ENCODE measurements around the gene C1QA. TPM values are rescaled to one million over a fixed set of nuclear protein-coding genes. Genes with fewer than 3 reads are reported as not detected.

C1QA gene, protein sequence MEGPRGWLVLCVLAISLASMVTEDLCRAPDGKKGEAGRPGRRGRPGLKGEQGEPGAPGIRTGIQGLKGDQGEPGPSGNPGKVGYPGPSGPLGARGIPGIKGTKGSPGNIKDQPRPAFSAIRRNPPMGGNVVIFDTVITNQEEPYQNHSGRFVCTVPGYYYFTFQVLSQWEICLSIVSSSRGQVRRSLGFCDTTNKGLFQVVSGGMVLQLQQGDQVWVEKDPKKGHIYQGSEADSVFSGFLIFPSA
- 164 TPM for total RNA-seq

DNA sequence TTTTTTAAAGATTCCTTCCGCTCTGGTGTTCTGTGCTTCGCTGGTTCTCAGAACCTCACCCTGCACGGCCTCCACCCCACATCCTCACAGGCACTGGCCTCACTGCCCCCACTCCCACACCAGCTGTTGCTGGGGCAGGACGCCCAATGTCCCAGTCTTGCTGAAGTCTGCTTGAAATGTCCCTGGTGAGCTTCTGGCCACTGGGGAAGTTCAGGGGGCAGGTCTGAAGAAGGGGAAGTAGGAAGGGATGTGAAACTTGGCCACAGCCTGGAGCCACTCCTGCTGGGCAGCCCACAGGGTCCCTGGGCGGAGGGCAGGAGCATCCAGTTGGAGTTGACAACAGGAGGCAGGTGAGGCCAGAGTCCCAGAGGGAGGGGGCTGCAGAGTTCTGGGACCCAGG lies at the start of gene C1QA:
C1QA (plus strand) TSS at position 276 of the 400 bp plus-strand sequence. CDS start 989 bp downstream, outside the sequence.
- DNase-seq (ENCODE audit: low spot score) = peak; percentile 51

DNA sequence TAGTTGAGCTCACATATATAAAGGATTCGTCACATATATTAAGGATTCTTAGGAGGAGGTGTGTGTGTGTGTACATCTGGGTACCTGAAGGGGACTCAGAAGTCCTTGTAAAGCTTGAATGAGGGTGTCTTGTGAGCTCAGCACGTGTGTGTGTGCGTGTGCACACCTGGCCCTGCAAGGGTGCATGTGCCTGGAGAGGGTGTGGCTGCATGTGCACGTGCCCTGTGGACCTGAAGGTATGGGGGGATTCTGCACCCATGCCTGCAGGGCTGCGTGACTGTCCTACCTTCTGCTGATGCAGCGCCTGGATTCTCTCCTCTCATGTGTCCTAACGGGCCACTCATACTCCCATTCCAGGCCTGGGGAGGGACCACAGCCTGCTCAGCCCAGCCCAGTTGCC lies 49.2 kb upstream of the C1QA start:
- no peak for DNase-seq (ENCODE audit: low spot score)

DNA sequence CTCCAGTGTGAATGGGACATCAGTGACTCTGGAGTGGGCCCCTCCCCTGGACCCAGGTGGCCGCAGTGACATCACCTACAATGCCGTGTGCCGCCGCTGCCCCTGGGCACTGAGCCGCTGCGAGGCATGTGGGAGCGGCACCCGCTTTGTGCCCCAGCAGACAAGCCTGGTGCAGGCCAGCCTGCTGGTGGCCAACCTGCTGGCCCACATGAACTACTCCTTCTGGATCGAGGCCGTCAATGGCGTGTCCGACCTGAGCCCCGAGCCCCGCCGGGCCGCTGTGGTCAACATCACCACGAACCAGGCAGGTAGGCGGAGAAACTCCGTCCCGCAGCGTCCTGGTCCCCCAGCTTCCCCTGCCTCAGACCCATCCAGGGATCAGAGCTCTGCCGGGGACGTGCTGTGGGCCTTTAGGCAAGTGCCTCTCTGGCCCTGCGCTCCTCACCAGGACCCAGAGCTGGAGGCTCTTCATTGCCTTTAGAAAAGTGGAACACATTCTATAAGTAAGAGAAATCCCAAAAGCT lies 47.5 kb upstream of the C1QA start:
- DNase-seq (ENCODE audit: low spot score) = no peak

DNA sequence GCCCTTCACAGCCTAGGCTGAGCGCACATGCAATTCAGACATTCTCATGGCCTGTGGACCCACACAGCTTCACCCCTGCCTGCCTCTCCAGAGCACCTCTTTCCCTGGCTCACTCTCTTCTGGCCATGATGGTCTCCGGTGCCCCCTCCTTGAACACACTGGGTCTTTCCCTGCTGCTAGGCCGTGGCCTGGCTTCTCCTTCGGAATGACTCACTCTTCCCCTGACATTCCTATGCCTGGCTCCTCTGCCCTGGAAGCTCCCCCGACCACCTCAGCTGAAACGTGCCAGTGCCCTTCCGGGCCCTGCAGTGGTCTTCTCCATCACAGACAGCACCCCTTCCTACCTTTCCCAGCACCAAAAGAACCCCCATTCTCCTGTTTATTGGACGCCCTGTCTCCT lies 44.9 kb upstream of the C1QA start:
- no peak for DNase-seq (ENCODE audit: low spot score)

DNA sequence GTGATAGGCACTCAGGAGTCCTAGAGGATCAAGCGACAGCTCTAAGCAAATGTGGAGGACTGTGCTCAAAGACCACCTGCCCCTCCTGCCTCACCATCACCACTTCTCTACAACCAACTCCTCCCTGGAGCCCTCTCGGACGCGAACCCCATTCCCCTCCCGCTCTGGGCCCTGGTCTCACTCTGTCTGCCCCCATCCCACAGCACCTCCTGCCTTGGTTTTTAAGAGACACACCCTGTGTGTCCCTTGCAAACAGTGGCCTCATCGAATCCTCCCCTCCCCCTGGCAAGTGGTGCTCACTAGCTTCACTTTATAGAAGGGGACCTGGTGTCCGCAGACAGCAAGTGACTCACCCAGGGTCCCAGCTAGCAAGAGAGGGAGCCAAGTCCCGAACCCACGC lies 44.4 kb upstream of the C1QA start:
- DNase-seq (ENCODE audit: low spot score) = no peak

DNA sequence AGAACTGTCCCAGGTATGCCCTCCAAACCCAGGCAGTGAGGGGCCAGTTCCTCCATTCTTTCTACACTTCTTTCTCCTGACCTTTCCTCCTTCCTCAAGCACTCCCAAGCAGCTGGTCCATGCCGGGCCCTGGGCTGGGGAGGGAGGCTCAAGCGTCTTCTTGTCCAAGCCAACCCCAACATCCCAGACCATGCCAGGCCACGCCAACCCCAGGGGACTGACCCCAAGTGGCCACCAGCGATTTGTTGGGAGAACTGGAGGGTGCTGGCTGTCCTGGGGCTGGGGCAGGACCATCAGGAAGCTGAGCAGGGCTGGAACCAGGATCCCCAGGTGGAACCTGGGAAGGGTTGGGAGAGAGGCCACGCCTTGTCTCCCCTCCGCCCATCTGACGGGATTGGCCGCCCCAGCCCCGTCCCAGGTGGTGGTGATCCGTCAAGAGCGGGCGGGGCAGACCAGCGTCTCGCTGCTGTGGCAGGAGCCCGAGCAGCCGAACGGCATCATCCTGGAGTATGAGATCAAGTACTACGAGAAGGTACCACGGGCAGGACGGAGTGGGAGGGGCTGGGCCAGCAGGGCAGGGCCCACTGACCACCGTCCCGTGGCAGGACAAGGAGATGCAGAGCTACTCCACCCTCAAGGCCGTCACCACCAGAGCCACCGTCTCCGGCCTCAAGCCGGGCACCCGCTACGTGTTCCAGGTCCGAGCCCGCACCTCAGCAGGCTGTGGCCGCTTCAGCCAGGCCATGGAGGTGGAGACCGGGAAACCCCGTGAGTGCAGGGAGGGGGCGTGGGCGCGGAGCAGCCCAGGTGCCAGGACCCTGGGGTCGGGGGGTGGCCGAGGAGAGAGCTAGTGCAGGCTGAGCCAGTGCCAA lies 43.3 kb upstream of the C1QA start:
- DNase-seq (ENCODE audit: low spot score) = no peak

DNA sequence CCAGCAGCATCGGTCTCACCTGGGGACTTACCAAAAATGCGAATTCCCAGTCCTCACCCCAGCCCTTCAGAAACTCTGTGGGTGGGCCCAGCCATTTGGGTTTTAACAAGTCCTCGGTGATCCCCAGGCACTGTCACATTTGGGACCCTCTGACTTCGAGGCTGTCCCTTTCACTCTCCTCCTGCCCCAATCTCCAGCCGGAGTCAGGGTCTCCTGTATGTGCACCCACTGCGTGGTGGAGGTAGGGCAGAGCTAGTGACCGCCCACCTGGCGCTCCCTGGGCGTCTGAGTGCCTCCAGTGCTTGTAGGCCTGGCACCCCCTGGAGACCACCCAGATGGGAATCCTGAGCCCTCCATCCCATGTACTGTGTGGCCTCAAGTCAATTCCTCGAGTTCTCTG lies 42.0 kb upstream of the C1QA start:
- no peak for DNase-seq (ENCODE audit: low spot score)

DNA sequence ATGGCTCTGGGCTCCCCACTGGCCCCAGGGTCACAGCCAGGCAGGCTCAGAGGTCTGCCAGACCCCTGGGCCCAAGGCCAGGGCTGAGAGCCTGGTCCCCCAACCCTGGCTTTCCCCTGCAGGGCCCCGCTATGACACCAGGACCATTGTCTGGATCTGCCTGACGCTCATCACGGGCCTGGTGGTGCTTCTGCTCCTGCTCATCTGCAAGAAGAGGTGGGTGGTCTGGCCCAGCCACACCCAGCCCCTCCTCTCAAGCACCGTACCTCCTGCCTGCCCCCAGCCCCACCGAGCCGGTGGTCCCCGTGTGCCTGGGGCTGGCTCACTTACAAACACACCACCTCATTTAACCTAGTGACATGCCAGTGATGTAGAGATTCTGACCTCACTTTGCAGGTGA lies 41.3 kb upstream of the C1QA start:
- DNase-seq (ENCODE audit: low spot score) = no peak

DNA sequence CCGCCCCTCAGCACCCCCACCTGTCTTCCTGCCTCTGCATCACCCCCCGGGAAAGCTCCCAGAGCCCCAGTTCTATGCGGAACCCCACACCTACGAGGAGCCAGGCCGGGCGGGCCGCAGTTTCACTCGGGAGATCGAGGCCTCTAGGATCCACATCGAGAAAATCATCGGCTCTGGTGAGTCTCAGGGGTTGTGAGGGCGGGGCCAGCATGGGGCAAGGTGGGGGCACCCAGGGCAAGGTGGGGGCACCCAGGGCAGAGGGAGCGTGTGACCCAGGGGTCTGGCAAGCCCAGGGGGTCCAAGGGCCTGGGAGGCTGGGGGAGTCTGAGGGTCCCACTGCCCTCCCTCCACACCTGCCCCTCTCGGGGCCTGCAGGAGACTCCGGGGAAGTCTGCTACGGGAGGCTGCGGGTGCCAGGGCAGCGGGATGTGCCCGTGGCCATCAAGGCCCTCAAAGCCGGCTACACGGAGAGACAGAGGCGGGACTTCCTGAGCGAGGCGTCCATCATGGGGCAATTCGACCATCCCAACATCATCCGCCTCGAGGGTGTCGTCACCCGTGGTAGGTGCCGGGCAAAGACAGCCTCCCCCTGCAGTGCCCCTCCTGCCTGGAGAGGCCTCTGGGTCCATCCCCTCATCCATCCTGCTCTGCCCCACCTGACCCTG lies 39.0 kb upstream of the C1QA start:
- DNase-seq (ENCODE audit: low spot score) = no peak

DNA sequence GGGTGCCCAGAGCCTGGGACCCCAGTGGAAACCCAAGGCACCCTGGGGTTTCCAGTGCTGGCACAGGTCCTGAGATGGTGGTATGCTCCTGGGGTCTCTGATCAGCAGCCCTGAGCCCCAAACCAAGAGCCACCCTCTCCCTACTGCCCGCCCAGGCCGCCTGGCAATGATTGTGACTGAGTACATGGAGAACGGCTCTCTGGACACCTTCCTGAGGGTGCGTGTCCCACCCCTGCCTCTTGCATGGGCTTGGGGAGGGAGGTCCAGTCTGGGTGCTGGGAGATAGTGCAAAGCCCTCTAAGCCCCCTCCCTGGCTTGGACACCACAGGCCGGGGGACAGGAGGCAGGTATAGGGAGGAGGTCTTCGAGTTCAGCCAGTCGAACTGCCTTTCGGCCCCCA lies 38.4 kb upstream of the C1QA start:
- no peak for DNase-seq (ENCODE audit: low spot score)

DNA sequence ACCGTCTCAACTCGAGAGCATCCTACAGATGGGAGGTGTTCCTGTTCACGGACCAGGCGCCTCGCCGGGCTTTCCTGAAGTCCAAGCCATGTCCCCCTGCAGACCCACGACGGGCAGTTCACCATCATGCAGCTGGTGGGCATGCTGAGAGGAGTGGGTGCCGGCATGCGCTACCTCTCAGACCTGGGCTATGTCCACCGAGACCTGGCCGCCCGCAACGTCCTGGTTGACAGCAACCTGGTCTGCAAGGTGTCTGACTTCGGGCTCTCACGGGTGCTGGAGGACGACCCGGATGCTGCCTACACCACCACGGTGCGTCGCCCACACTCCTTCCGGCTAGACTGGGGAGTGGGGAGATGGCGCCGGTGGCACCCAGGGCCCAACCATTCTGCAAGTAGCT lies 37.7 kb upstream of the C1QA start:
- DNase-seq (ENCODE audit: low spot score) = no peak

DNA sequence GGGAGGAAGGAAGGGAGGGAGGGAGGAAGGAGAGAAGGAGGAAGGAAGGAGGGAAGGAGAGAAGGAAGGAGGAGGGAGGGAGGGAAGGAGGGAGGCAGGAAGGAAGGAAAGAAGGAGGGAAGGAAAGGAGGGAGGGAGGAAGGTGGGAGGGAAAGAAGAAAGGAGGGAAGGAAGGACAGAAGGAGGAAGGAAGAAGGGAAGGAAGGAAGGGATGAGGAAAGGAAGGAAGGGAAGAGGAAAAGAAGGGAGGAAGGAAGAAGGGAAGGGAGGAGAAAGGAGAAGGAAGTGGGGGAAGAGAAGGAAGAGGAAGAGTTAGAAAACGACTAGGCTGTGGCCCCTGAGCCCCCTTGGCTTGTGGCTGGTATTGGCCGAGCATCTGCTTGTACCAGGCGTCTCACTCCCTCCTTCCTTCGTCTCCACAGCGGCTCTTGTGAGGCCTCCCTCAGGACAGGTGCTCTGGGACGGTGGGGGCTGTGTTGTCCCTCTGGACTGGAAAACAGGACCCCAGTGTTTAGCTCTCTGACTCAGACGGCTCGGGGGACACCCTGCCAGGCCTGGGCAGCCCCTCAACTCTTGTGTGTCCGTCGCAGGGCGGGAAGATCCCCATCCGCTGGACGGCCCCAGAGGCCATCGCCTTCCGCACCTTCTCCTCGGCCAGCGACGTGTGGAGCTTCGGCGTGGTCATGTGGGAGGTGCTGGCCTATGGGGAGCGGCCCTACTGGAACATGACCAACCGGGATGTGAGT lies 36.2 kb upstream of the C1QA start:
- DNase-seq (ENCODE audit: low spot score) = no peak

DNA sequence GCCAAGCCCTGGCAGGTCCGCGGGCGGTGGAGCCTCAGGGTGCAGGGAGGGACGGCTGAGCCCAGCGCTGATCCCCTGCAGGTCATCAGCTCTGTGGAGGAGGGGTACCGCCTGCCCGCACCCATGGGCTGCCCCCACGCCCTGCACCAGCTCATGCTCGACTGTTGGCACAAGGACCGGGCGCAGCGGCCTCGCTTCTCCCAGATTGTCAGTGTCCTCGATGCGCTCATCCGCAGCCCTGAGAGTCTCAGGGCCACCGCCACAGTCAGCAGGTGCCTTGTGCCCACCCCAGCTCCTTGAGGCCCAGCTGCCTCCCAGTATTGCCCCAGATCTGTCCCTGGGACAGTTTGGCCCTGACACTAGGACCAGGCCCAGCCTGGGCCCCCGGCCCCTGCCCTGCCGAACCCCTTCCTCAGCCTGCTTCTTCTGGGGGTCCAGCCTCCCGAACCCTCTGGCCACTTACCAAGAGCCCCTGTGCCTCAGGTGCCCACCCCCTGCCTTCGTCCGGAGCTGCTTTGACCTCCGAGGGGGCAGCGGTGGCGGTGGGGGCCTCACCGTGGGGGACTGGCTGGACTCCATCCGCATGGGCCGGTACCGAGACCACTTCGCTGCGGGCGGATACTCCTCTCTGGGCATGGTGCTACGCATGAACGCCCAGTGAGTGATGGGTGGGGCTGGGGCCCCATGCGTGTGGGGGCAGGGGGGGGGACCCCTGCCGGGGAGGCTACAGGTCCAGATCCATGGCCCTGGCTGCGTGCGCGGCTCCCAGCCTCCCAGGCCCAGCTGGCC lies 35.4 kb upstream of the C1QA start:
- no peak for DNase-seq (ENCODE audit: low spot score)

DNA sequence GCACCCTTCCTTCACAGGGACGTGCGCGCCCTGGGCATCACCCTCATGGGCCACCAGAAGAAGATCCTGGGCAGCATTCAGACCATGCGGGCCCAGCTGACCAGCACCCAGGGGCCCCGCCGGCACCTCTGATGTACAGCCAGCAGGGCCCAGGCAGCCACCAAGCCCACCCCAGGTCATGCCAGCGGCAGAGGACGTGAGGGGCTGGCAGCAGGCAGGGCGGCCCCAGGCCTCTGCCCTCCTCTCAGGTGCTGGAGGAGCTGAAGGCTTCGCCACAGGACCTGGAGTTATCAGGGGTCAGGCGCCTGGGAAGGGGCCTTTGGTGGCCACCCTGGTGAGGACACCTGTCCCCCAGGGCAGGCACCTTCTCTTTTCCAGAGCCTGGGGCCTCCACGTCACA lies 34.8 kb upstream of the C1QA start:
- DNase-seq (ENCODE audit: low spot score) = no peak

DNA sequence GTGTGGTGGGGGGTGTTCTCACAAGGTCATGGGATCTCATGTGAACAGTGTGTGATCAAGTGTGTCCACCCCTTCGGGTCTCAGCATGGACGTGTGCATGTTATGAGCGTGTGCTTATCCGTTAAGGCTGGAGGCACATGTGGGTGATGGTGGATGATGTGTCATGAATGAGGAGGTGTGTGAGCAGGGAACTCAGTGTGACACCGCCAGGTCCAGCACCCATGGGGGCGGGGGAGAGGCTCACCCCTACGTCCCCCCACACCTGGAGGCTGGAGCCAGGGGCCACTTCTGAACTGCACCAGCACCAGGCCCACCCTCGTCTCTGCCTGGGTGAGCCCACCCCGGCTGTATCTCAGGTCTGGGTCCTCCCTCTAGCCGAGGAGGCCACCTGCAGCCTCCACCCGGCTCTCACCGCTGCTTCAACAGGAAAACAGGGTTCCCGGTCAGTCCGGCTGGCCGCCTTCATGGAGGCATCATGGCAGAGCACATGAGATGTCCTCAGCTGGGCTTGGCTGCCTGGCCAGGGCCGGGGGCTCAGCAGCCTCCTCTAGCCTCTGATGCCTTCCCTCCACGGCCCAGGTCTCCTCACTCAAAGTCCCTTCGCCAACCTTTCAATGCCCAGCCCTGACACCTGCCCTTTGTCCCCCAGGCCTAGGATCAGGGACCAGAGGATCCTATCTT lies 34.2 kb upstream of the C1QA start:
- no peak for DNase-seq (ENCODE audit: low spot score)

DNA sequence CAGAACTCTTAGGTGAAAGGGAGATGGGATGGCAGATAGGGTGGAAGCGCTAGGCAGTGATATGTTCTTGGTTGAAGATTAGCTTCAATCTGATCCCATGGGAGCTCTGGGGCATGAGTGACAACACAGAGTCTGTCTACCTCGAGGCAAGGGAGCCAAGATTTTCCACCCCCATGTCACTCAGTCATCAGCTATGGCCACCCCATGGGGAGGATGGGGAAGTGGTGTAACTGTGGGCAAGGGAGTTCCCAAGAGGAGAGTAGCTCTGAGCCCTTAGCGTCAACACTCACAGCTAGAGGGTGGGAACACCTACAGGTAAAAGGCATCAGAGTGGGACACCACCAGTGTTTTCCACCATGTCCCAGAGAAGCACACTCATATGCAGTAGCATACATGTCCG lies 30.3 kb upstream of the C1QA start:
- no peak for DNase-seq (ENCODE audit: low spot score)

DNA sequence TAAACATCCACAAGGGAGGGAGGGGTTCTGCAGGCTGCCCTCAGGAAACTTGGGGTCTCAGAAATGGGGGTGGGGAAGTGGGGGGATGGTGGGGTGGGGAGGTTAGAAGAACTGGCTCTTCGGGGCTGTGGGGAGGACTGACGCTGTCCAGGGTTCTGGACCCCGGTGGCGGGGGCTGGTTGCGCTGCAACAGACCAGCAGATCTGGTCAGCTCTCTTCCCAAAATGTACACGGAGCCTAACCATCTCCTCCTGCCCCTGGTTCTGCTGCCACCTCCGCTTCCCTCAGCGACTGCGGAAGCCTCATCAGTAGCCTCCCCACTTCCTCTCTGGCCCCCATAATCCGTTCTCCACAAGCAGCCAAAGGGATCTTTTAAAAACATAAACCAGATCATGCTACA lies 29.3 kb upstream of the C1QA start:
- DNase-seq (ENCODE audit: low spot score) = no peak

DNA sequence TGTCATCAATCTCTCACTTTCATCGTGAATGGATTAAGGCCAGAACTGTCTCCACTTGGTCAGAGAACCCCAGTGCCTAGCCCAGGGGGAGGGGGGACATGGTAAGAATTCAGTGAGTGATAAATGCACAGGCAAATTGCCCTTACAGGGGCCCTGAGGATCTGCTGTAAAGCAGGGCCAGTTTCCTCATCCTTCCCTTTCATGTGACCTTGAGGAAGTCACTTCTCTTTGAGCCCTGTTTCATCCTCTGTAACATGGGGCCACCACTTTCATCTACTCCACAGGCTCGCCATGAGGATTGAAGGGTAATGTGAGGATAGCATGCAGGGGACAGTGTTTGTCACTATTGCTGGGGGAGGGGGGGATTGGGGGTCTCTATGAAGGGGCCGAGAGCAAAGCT lies 28.1 kb upstream of the C1QA start:
- DNase-seq (ENCODE audit: low spot score) = no peak

DNA sequence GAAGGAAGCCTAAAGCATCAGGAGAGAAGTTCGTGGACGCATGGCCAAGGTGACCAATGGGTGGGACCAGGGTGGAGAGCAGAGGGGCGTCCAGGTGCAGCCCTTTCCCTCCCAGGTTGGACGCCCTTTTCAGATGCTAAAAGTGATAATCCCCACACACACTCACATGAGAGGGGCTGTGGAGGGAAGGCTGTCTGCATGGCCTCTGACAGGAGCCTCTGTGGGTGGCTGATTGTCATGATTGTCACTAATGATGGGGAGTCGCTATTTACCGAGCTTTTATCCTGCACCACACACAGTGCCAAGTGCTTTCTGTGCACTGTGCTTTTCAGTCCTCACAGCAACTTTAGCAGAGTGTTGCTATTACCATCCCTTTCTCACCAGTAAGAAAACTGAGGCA lies 27.1 kb upstream of the C1QA start:
- no peak for DNase-seq (ENCODE audit: low spot score)

DNA sequence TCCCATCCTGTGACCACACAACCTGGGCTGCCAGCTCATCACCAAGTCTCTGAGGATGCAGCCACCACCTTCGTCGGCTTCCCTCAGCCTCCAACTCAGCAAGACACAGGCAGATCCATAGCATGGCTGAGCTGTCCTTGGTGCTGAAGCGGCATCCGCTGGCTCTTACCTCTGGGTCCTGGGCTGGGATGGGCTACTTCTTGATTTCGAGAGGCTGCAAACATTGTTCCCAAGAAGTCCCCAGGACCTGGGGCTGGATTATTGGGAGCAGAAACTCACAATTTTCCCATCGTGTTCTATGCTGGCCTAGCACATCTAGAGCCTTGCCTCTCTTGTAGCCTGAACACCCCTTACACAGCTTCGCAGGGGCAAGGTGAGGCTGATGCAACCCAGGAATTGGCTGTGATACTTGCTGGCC lies 24.9 kb upstream of the C1QA start:
- DNase-seq (ENCODE audit: low spot score) = peak; percentile 60
